Measurements from ENCODE around the gene ANKRD6. TPM values are rescaled to one million over a fixed set of nuclear protein-coding genes. Genes with fewer than 3 reads are reported as not detected.

Gene ANKRD6
- total RNA-seq, 1 experiment from 2014 or later = 20.5 TPM

DNA sequence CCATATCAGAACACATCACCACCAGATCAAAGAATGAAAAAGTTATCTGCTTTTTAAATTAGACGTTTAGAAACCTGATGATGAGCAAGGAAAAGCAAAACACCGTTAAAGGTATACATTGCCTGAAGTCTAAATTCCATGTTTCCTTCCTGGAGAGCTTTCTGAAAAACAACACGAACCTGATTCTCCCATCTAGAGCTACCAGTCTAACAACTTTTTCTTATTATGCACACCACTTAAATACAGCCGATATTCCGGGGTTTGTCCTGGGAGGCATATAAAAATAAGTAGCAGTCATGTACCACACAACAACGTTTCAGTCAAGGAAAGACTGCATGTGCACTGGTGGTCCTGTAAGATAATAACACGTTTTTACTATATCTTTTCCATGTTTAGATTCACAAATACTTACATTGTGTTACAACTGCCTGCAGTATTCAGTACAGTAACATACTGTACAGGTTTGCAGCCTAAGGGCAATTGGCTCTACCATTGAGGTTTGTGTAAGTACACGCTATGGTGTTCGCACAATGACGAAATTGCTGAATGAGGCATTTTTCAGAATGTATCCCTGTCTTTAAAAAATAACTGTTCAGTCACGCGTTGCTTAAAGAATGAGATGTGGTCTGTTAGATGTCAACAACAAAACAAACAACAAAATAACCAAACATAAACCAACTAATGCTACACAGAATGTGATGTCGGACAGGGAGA is 224.7 kb downstream of the ANKRD6 start:
- Mint-ChIP-seq H3K9me3 (ENCODE audit: unreplicated experiment) (no peaks in the 10 kb centered on the region), H3K4me3 (ENCODE audit: unreplicated experiment) (no peak overlapping the region), H3K4me1 (ENCODE audit: low read depth, unreplicated experiment) (no peaks in the 10 kb centered on the region), H3K27ac (ENCODE audit: unreplicated experiment) (peak overlapping the region; percentile 34), H3K36me3 (ENCODE audit: insufficient read depth, unreplicated experiment) (peaks cover 65% of the 10 kb centered on the region), H3K27me3 (ENCODE audit: insufficient read depth, unreplicated experiment) (no peaks in the 10 kb centered on the region)
- POLR2A ChIA-PET = no interaction called here
- no peaks in the 10 kb centered on the region for H3K9me3 ChIP-seq
- no peak overlapping the region for H3K4me3 ChIP-seq (ENCODE audit: low read depth, low read length)
- CTCF ChIA-PET = no interaction called here
- peaks cover 1% of the 10 kb centered on the region; the same call in 1 of the 2 replicates for H3K36me3 ChIP-seq (ENCODE audit: control insufficient read depth, insufficient read depth, low read length)
- intact Hi-C loops (cut with micrococcal nuclease; ENCODE audit: unreplicated experiment) = no loop called here
- no peaks in the 10 kb centered on the region; the same call in 1 of the 2 replicates for H3K4me1 ChIP-seq
- TF ChIP-seq, protein P1, sequence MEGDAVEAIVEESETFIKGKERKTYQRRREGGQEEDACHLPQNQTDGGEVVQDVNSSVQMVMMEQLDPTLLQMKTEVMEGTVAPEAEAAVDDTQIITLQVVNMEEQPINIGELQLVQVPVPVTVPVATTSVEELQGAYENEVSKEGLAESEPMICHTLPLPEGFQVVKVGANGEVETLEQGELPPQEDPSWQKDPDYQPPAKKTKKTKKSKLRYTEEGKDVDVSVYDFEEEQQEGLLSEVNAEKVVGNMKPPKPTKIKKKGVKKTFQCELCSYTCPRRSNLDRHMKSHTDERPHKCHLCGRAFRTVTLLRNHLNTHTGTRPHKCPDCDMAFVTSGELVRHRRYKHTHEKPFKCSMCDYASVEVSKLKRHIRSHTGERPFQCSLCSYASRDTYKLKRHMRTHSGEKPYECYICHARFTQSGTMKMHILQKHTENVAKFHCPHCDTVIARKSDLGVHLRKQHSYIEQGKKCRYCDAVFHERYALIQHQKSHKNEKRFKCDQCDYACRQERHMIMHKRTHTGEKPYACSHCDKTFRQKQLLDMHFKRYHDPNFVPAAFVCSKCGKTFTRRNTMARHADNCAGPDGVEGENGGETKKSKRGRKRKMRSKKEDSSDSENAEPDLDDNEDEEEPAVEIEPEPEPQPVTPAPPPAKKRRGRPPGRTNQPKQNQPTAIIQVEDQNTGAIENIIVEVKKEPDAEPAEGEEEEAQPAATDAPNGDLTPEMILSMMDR (IDR thresholded peaks at IDR 0.05; ENCODE audit: insufficient read depth in 1 of 2, low read depth in 1 of 2, low read length in 1 of 2, severe bottlenecking in 1 of 2, unreplicated experiment in 1 of 2) = no peak
- DNase-seq = no peak
- no TSS peak for BruUV-seq (replicated peaks)
- no peaks in the 10 kb centered on the region for H3K27me3 ChIP-seq (replicated peaks; ENCODE audit: control insufficient read depth, insufficient read depth, low read length)

DNA sequence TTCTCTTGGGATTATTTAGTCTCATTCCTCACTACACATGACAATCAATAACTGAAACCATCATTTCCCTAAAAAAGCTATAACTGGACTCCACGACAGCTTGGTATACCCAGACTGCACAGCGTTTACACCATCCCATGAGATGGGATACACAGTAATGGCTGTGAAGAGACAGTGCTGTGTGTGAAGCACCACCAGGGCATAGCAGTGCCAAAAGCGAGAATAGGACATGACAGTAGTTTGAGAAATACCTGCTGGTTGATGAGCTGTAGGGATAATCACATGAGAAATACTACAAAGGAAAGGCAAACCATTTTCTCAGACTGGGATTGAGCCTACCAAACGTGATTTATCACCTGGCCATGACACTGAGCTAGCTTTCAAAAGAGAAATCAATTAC is 228.0 kb downstream of the ANKRD6 start:
- no peak overlapping the region for H3K27ac Mint-ChIP-seq (ENCODE audit: unreplicated experiment)
- H3K36me3 Mint-ChIP-seq (ENCODE audit: insufficient read depth, unreplicated experiment) = peaks cover 92% of the 10 kb centered on the region

DNA sequence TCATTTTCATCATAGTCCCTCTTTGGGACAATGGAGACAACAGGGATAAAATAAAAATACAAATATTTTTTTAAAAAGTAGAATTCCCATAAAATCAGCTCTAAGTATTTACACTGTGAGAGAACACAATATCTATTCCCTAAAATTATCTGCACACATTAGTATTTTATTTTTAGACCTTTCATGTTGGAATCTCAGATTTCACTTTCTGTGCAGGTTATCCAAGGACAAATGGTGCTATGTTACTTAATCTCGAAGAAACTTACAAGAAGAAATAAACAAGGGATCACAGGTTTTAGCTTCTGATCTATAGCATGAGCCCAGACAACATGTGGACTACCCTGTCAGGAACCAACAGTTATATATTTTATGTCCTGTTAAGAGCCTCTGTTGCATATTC is 228.6 kb downstream of the ANKRD6 start:
- Mint-ChIP-seq H3K4me3 (ENCODE audit: unreplicated experiment) (no peak overlapping the region), H3K36me3 (ENCODE audit: insufficient read depth, unreplicated experiment) (peaks cover 91% of the 10 kb centered on the region)

More for the DNA sequence above, 228.0 kb downstream of the ANKRD6 start:
- Mint-ChIP-seq H3K9me3 (ENCODE audit: unreplicated experiment) (no peaks in the 10 kb centered on the region), H3K4me1 (ENCODE audit: low read depth, unreplicated experiment) (no peaks in the 10 kb centered on the region), H3K27me3 (ENCODE audit: insufficient read depth, unreplicated experiment) (no peaks in the 10 kb centered on the region), H3K4me3 (ENCODE audit: unreplicated experiment) (no peak overlapping the region)
- no peaks in the 10 kb centered on the region for H3K9me3 ChIP-seq
- H3K36me3 ChIP-seq (ENCODE audit: control insufficient read depth, insufficient read depth, low read length) = no peaks in the 10 kb centered on the region; the same call in 1 of the 2 replicates
- intact Hi-C loops (cut with micrococcal nuclease; ENCODE audit: unreplicated experiment) = no loop called here
- no peaks in the 10 kb centered on the region for H3K4me1 ChIP-seq
- DNase-seq = no peak
- TF ChIP-seq, protein P1 (IDR thresholded peaks at IDR 0.05; ENCODE audit: insufficient read depth in 1 of 2, low read depth in 1 of 2, low read length in 1 of 2, severe bottlenecking in 1 of 2, unreplicated experiment in 1 of 2) = no peak
- no peaks in the 10 kb centered on the region for H3K27me3 ChIP-seq (replicated peaks; ENCODE audit: control insufficient read depth, insufficient read depth, low read length)
- POLR2A ChIA-PET = no interaction called here
- CTCF ChIA-PET = no interaction called here
- no peak overlapping the region for H3K4me3 ChIP-seq (ENCODE audit: low read depth, low read length)
- BruUV-seq (replicated peaks) = no TSS peak

More for the DNA sequence above, 228.6 kb downstream of the ANKRD6 start:
- Mint-ChIP-seq H3K27me3 (ENCODE audit: insufficient read depth, unreplicated experiment) (no peaks in the 10 kb centered on the region), H3K4me1 (ENCODE audit: low read depth, unreplicated experiment) (no peaks in the 10 kb centered on the region), H3K27ac (ENCODE audit: unreplicated experiment) (no peak overlapping the region), H3K9me3 (ENCODE audit: unreplicated experiment) (no peaks in the 10 kb centered on the region)
- no peak for DNase-seq
- intact Hi-C loops (cut with micrococcal nuclease; ENCODE audit: unreplicated experiment) = no loop called here
- H3K4me1 ChIP-seq = no peaks in the 10 kb centered on the region
- no TSS peak for BruUV-seq (replicated peaks)
- TF ChIP-seq, protein P1 (IDR thresholded peaks at IDR 0.05; ENCODE audit: insufficient read depth in 1 of 2, low read depth in 1 of 2, low read length in 1 of 2, severe bottlenecking in 1 of 2, unreplicated experiment in 1 of 2) = no peak
- POLR2A ChIA-PET = no interaction called here
- H3K36me3 ChIP-seq (ENCODE audit: control insufficient read depth, insufficient read depth, low read length) = no peaks in the 10 kb centered on the region; the same call in 1 of the 2 replicates
- no peaks in the 10 kb centered on the region for H3K9me3 ChIP-seq
- CTCF ChIA-PET = no interaction called here
- H3K27me3 ChIP-seq (replicated peaks; ENCODE audit: control insufficient read depth, insufficient read depth, low read length) = no peaks in the 10 kb centered on the region
- H3K4me3 ChIP-seq (ENCODE audit: low read depth, low read length) = no peak overlapping the region

Data from Caco-2 (cell line).